Stimulated activated CD8-positive, alpha-beta memory T cell treated with anti-CD3 and anti-CD28 coated beads, Interleukin-7, amount 100 ng/mL, for 48 hours (primary cell): ENCODE results near the gene CCNG2.
"Not testable (repeated sequence)": the region's sequence is repeated elsewhere in the genome, so short reads cannot be mapped to it uniquely, and the experiment has no call there.

Experiments used
- DNase-seq, 2 donors: peaks; one replicate each; pipeline ENCODE4 v3.0.0-alpha.2; 2020; ENCODE audit warnings: low read depth in 1 of 2; ENCODE audit errors: extremely low read depth in 1 of 2

CCNG2 gene

GRCh38 chr4:77156912-77157858 is at the start of gene CCNG2:
CCNG2 (plus strand) TSS chr4:77157207; CDS start chr4:77158533, 1,326 bp downstream.
- peak; percentile 58 to 65 for DNase-seq

GRCh38 chr4:77110730-77111129 is 46.3 kb upstream of the CCNG2 start:
- DNase-seq = no peak

GRCh38 chr4:77113069-77113468 is 43.9 kb upstream of the CCNG2 start:
- no peak for DNase-seq

- DNase-seq = no peak
These were observed 39.3 kb upstream of the CCNG2 start for GRCh38 chr4:77117721-77118120.

- no peak for DNase-seq
These were observed 36.0 kb upstream of the CCNG2 start for GRCh38 chr4:77120886-77121508.

- no peak for DNase-seq
These were observed 35.2 kb upstream of the CCNG2 start for GRCh38 chr4:77121736-77122240.

- no peak for DNase-seq
These were observed 34.4 kb upstream of the CCNG2 start for GRCh38 chr4:77122656-77123055.

- no peak for DNase-seq
These were observed 33.6 kb upstream of the CCNG2 start for GRCh38 chr4:77123411-77123810.

GRCh38 chr4:77124576-77124975 is 32.4 kb upstream of the CCNG2 start:
- DNase-seq = no peak

- no peak for DNase-seq
These were observed 31.0 kb upstream of the CCNG2 start for GRCh38 chr4:77125961-77126360.

GRCh38 chr4:77126809-77127208 is 30.2 kb upstream of the CCNG2 start:
- no peak for DNase-seq

- DNase-seq = no peak
These were observed 29.8 kb upstream of the CCNG2 start for GRCh38 chr4:77127215-77127614.

GRCh38 chr4:77127837-77128621 is 29.0 kb upstream of the CCNG2 start:
- no peak for DNase-seq

GRCh38 chr4:77132652-77133312 is 24.2 kb upstream of the CCNG2 start:
- DNase-seq = no peak

GRCh38 chr4:77137448-77137847 is 19.6 kb upstream of the CCNG2 start:
- DNase-seq = not testable (repeated sequence)

GRCh38 chr4:77141964-77142645 is 14.9 kb upstream of the CCNG2 start:
- DNase-seq = no peak

- no peak for DNase-seq
These were observed 14.4 kb upstream of the CCNG2 start for GRCh38 chr4:77142646-77143028.

GRCh38 chr4:77143091-77143490 is 13.9 kb upstream of the CCNG2 start:
- no peak for DNase-seq

GRCh38 chr4:77145842-77146185 is 11.2 kb upstream of the CCNG2 start:
- DNase-seq = no peak
